ENCODE measurements around the gene UBAP1.

DNA sequence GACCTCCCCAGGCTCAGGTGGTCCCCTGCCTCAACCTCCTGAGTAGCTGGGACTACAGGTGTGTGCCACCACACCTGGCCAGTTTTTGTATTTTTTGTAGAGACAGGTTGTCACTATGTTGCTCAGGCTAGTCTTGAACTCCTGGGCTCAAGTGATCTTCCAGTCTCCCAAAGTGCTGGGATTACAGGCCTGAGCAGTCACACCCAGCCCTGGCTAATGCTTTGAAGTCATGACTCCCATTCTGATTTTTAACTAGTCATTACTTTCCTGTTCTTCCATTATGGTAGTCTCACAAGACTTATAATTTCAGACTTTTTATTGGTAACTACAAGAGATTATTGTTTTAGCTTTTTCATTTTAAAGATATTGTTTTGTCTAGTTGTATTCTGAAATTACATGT is 26.3 kb downstream of the UBAP1 start:
- TF ChIP-seq, protein P1, sequence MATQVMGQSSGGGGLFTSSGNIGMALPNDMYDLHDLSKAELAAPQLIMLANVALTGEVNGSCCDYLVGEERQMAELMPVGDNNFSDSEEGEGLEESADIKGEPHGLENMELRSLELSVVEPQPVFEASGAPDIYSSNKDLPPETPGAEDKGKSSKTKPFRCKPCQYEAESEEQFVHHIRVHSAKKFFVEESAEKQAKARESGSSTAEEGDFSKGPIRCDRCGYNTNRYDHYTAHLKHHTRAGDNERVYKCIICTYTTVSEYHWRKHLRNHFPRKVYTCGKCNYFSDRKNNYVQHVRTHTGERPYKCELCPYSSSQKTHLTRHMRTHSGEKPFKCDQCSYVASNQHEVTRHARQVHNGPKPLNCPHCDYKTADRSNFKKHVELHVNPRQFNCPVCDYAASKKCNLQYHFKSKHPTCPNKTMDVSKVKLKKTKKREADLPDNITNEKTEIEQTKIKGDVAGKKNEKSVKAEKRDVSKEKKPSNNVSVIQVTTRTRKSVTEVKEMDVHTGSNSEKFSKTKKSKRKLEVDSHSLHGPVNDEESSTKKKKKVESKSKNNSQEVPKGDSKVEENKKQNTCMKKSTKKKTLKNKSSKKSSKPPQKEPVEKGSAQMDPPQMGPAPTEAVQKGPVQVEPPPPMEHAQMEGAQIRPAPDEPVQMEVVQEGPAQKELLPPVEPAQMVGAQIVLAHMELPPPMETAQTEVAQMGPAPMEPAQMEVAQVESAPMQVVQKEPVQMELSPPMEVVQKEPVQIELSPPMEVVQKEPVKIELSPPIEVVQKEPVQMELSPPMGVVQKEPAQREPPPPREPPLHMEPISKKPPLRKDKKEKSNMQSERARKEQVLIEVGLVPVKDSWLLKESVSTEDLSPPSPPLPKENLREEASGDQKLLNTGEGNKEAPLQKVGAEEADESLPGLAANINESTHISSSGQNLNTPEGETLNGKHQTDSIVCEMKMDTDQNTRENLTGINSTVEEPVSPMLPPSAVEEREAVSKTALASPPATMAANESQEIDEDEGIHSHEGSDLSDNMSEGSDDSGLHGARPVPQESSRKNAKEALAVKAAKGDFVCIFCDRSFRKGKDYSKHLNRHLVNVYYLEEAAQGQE (IDR thresholded peaks at IDR 0.05; ENCODE audit: insufficient read depth in 1 of 2, low read depth in 2 of 2, low read length in 2 of 2): no peak
- TF ChIP-seq POLR2AphosphoS5 (IDR thresholded peaks at IDR 0.05; ENCODE audit: low read depth, low read length) (no peak), SIN3A (IDR thresholded peaks at IDR 0.05; ENCODE audit: borderline replicate concordance, insufficient read depth, low read length) (no peak), TAF1 (IDR thresholded peaks at IDR 0.05; ENCODE audit: borderline replicate concordance, insufficient read depth, low read length) (no peak)
